ENCODE measurements around the gene MDFIC.

The MDFIC gene

GRCh38 chr7:114953724-114954123, 31.8 kb downstream of the MDFIC start:
- DNase-seq (ENCODE audit: low spot score), result no peak

- DNase-seq (ENCODE audit: low spot score), result no peak
Measured at GRCh38 chr7:114956702-114957101, 34.8 kb downstream of the MDFIC start.

GRCh38 chr7:114957444-114957843, 35.5 kb downstream of the MDFIC start:
- no peak for DNase-seq (ENCODE audit: low spot score)

- DNase-seq (ENCODE audit: low spot score), result no peak
Measured at GRCh38 chr7:114959931-114960330, 38.0 kb downstream of the MDFIC start.

- no peak for DNase-seq (ENCODE audit: low spot score)
Measured at GRCh38 chr7:114962441-114962840, 40.5 kb downstream of the MDFIC start.

GRCh38 chr7:114966156-114966555, 44.3 kb downstream of the MDFIC start:
- DNase-seq (ENCODE audit: low spot score), result no peak

- DNase-seq (ENCODE audit: low spot score), result no peak
Measured at GRCh38 chr7:114969096-114969495, 47.2 kb downstream of the MDFIC start.

GRCh38 chr7:114970308-114970707, 48.4 kb downstream of the MDFIC start:
- no peak for DNase-seq (ENCODE audit: low spot score)

GRCh38 chr7:114970732-114971131, 48.8 kb downstream of the MDFIC start:
- DNase-seq (ENCODE audit: low spot score), result no peak

GRCh38 chr7:114972567-114972966, 50.7 kb downstream of the MDFIC start:
- DNase-seq (ENCODE audit: low spot score), result no peak

GRCh38 chr7:114973147-114973546, 51.3 kb downstream of the MDFIC start:
- peak; percentile 67 for DNase-seq (ENCODE audit: low spot score)

GRCh38 chr7:114975401-114975800, 53.5 kb downstream of the MDFIC start:
- no peak for DNase-seq (ENCODE audit: low spot score)

GRCh38 chr7:114976666-114977065, 54.8 kb downstream of the MDFIC start:
- no peak for DNase-seq (ENCODE audit: low spot score)

GRCh38 chr7:114977277-114977676, 55.4 kb downstream of the MDFIC start:
- DNase-seq (ENCODE audit: low spot score), result no peak

- DNase-seq (ENCODE audit: low spot score), result no peak
Measured at GRCh38 chr7:114979388-114979787, 57.5 kb downstream of the MDFIC start.

GRCh38 chr7:114979803-114980507, 58.1 kb downstream of the MDFIC start:
- no peak for DNase-seq (ENCODE audit: low spot score)

- no peak for DNase-seq (ENCODE audit: low spot score)
Measured at GRCh38 chr7:114981323-114981722, 59.4 kb downstream of the MDFIC start.

GRCh38 chr7:114985116-114985715, 63.3 kb downstream of the MDFIC start:
- DNase-seq (ENCODE audit: low spot score), result no peak

- DNase-seq (ENCODE audit: low spot score), result no peak
Measured at GRCh38 chr7:114986190-114987180, 64.6 kb downstream of the MDFIC start.

- no peak for DNase-seq (ENCODE audit: low spot score)
Measured at GRCh38 chr7:114988026-114988425, 66.1 kb downstream of the MDFIC start.

- peak; percentile 71 for DNase-seq (ENCODE audit: low spot score)
Measured at GRCh38 chr7:114988755-114989375, 67.0 kb downstream of the MDFIC start.

GRCh38 chr7:114989531-114989930, 67.6 kb downstream of the MDFIC start:
- no peak for DNase-seq (ENCODE audit: low spot score)
